Ishikawa (cell line): ENCODE results near the gene SLC6A11.

ENCODE experiments used
- CEBPB ChIP-seq: IDR thresholded peaks from 2 replicates; pipeline ENCODE4 v1.6.1; 2012
- CREB1 ChIP-seq: IDR thresholded peaks from 2 replicates; pipeline ENCODE4 v1.6.1; 2012; ENCODE audit warnings: low read depth
- EGR1 ChIP-seq: IDR thresholded peaks from 2 replicates; pipeline ENCODE4 v1.6.1; 2012
- EP300 ChIP-seq: IDR thresholded peaks from 2 replicates; pipeline ENCODE4 v1.6.1; 2012; ENCODE audit warnings: borderline replicate concordance
- FOXM1 ChIP-seq: IDR thresholded peaks from 2 replicates; pipeline ENCODE4 v1.6.1; 2012; ENCODE audit warnings: low read depth, borderline replicate concordance
- MAX ChIP-seq: IDR thresholded peaks from 2 replicates; pipeline ENCODE4 v1.6.1; 2012
- NFIC ChIP-seq: IDR thresholded peaks from 2 replicates; pipeline ENCODE4 v1.6.1; 2012
- RAD21 ChIP-seq: IDR thresholded peaks from 2 replicates; pipeline ENCODE4 v1.6.1; 2012; ENCODE audit warnings: low read depth
- REST ChIP-seq: IDR thresholded peaks from 2 replicates; pipeline ENCODE4 v1.6.1; 2012; ENCODE audit warnings: low read depth, mild to moderate bottlenecking
- TAF1 ChIP-seq: IDR thresholded peaks from 2 replicates; pipeline ENCODE4 v1.6.1; 2012; ENCODE audit warnings: low read depth, mild to moderate bottlenecking
- TCF12 ChIP-seq: IDR thresholded peaks from 2 replicates; pipeline ENCODE4 v1.6.1; 2012; ENCODE audit warnings: low read depth
- TEAD4 ChIP-seq: IDR thresholded peaks from 2 replicates; pipeline ENCODE4 v1.6.1; 2012
- USF1 ChIP-seq: IDR thresholded peaks from 2 replicates; pipeline ENCODE4 v1.6.1; 2012
- YY1 ChIP-seq: IDR thresholded peaks from 2 replicates; pipeline ENCODE4 v1.6.1; 2012; ENCODE audit warnings: low read depth
- ZBTB7A ChIP-seq: IDR thresholded peaks from 2 replicates; pipeline ENCODE4 v1.6.1; 2012; ENCODE audit warnings: low read depth

The SLC6A11 gene

GRCh38 chr3:10955711-10956453 is 139.9 kb downstream of the SLC6A11 start:
- no peak for TF ChIP-seq USF1
- no peak for TF ChIP-seq ZBTB7A
- no peak for TF ChIP-seq NFIC
- TF ChIP-seq CREB1, result no peak
- TF ChIP-seq TCF12, result no peak
- no peak for TF ChIP-seq MAX
- TF ChIP-seq RAD21, result no peak
- TF ChIP-seq CEBPB, result no peak
- TF ChIP-seq FOXM1, result no peak
- TF ChIP-seq EGR1, result no peak
- TF ChIP-seq REST, result no peak
- TF ChIP-seq TEAD4, result no peak
- TF ChIP-seq TAF1, result no peak

- no peak for TF ChIP-seq EGR1
- no peak for TF ChIP-seq TAF1
- no peak for TF ChIP-seq TEAD4
- TF ChIP-seq CREB1, result no peak
- TF ChIP-seq NFIC, result no peak
- TF ChIP-seq USF1, result no peak
- TF ChIP-seq CEBPB, result no peak
- no peak for TF ChIP-seq RAD21
- TF ChIP-seq REST, result no peak
- TF ChIP-seq MAX, result no peak
- TF ChIP-seq YY1, result no peak
- TF ChIP-seq TCF12, result no peak
- TF ChIP-seq ZBTB7A, result no peak
- no peak for TF ChIP-seq FOXM1
Observed at GRCh38 chr3:10956531-10956930, 140.5 kb downstream of the SLC6A11 start.

GRCh38 chr3:10956986-10957385 is 141.0 kb downstream of the SLC6A11 start:
- no peak for TF ChIP-seq TEAD4
- TF ChIP-seq CEBPB, result no peak
- no peak for TF ChIP-seq ZBTB7A
- TF ChIP-seq USF1, result no peak
- TF ChIP-seq EGR1, result no peak
- no peak for TF ChIP-seq NFIC
- no peak for TF ChIP-seq MAX
- no peak for TF ChIP-seq REST
- no peak for TF ChIP-seq FOXM1
- TF ChIP-seq YY1, result no peak
- TF ChIP-seq RAD21, result no peak
- no peak for TF ChIP-seq EP300
- no peak for TF ChIP-seq TAF1
